ENCODE results near the gene RIBC1.

- TF ChIP-seq ZBTB7A (IDR thresholded peaks at IDR 0.05; ENCODE audit: low read depth), result no peak
- no peak for TF ChIP-seq RAD21 (IDR thresholded peaks at IDR 0.05; ENCODE audit: low read depth)
- TF ChIP-seq MAX (IDR thresholded peaks at IDR 0.05), result no peak
- TF ChIP-seq REST (IDR thresholded peaks at IDR 0.05; ENCODE audit: low read depth), result no peak
- no peak for TF ChIP-seq USF1 (IDR thresholded peaks at IDR 0.05)
- TF ChIP-seq EP300 (IDR thresholded peaks at IDR 0.05; ENCODE audit: borderline replicate concordance), result no peak
- no peak for TF ChIP-seq TCF12 (IDR thresholded peaks at IDR 0.05; ENCODE audit: low read depth)
- TF ChIP-seq YY1 (IDR thresholded peaks at IDR 0.05; ENCODE audit: low read depth), result no peak
- no peak for TF ChIP-seq CEBPB (IDR thresholded peaks at IDR 0.05)
Observed at GRCh38 chrX:53438832-53439230, 16.2 kb downstream of the RIBC1 start.

Data from Ishikawa (cell line).